Measurements from ENCODE around the gene MST1R.
A peak's percentile ranks its signal among the peaks of the same experiment; 100 is the strongest.

MST1R gene

GRCh38 chr3:49877716-49878115, 26.0 kb downstream of the MST1R start:
- DNase-seq (ENCODE audit: low spot score) = no peak

GRCh38 chr3:49876567-49876966, 27.1 kb downstream of the MST1R start:
- DNase-seq (ENCODE audit: low spot score) = no peak

GRCh38 chr3:49873623-49874022, 30.1 kb downstream of the MST1R start:
- no peak for DNase-seq (ENCODE audit: low spot score)

GRCh38 chr3:49872801-49873281, 30.8 kb downstream of the MST1R start:
- no peak for DNase-seq (ENCODE audit: low spot score)

GRCh38 chr3:49871531-49872153, 32.0 kb downstream of the MST1R start:
- DNase-seq (ENCODE audit: low spot score) = no peak

GRCh38 chr3:49869525-49870126, 34.0 kb downstream of the MST1R start, which contains the start of gene CAMKV:
TSS of gene CAMKV (minus strand) at chr3:49869906. CDS start at chr3:49862388, 7,518 bp downstream.
- DNase-seq (ENCODE audit: low spot score) = no peak

- DNase-seq (ENCODE audit: low spot score) = no peak
These were observed 34.7 kb downstream of the MST1R start for GRCh38 chr3:49868862-49869466.

- DNase-seq (ENCODE audit: low spot score) = no peak
These were observed 35.8 kb downstream of the MST1R start for GRCh38 chr3:49867871-49868321.

GRCh38 chr3:49867400-49867799, 36.3 kb downstream of the MST1R start:
- DNase-seq (ENCODE audit: low spot score) = no peak

GRCh38 chr3:49865198-49865784, 38.4 kb downstream of the MST1R start:
- DNase-seq (ENCODE audit: low spot score) = no peak

GRCh38 chr3:49864505-49864904, 39.2 kb downstream of the MST1R start:
- no peak for DNase-seq (ENCODE audit: low spot score)

GRCh38 chr3:49859576-49860305, 43.9 kb downstream of the MST1R start:
- no peak for DNase-seq (ENCODE audit: low spot score)

GRCh38 chr3:49856181-49857005, 47.3 kb downstream of the MST1R start, which contains the start of gene TRAIP:
TSS of gene TRAIP (minus strand) at chr3:49856564. CDS start at chr3:49856453, 111 bp downstream.
- peak; percentile 96 for DNase-seq (ENCODE audit: low spot score)

- no peak for DNase-seq (ENCODE audit: low spot score)
These were observed 48.0 kb downstream of the MST1R start for GRCh38 chr3:49855662-49856061.

GRCh38 chr3:49845694-49846093, 58.0 kb downstream of the MST1R start:
- no peak for DNase-seq (ENCODE audit: low spot score)

GRCh38 chr3:49844464-49845183, 59.0 kb downstream of the MST1R start:
- no peak for DNase-seq (ENCODE audit: low spot score)

- no peak for DNase-seq (ENCODE audit: low spot score)
These were observed 60.7 kb downstream of the MST1R start for GRCh38 chr3:49842843-49843517.

- no peak for DNase-seq (ENCODE audit: low spot score)
These were observed 61.9 kb downstream of the MST1R start for GRCh38 chr3:49841806-49842205.

GRCh38 chr3:49841126-49841696, 62.5 kb downstream of the MST1R start:
- DNase-seq (ENCODE audit: low spot score) = no peak

- DNase-seq (ENCODE audit: low spot score) = no peak
These were observed 63.3 kb downstream of the MST1R start for GRCh38 chr3:49840388-49840787.
